SK-N-SH (cell line): ENCODE data around the gene FSD2.

Source experiments
- GABPA ChIP-seq: IDR thresholded peaks from 2 replicates; pipeline ENCODE4 v1.4.0; 2012; ENCODE audit warnings: low read depth, mild to moderate bottlenecking
- NRF1 ChIP-seq: IDR thresholded peaks from 2 replicates; pipeline ENCODE4 v1.6.1; 2012; ENCODE audit warnings: low read depth, mild to moderate bottlenecking, low read length
- POLR2AphosphoS5 ChIP-seq: IDR thresholded peaks from 2 replicates; pipeline ENCODE4 v1.6.1; 2012; ENCODE audit warnings: low read depth, low read length
- RAD21 ChIP-seq: IDR thresholded peaks from 2 replicates; pipeline ENCODE4 v1.6.1; 2012; ENCODE audit warnings: mild to moderate bottlenecking, low read length
- RXRA ChIP-seq: IDR thresholded peaks from 2 replicates; pipeline ENCODE4 v1.4.0; 2012; ENCODE audit warnings: low read depth, mild to moderate bottlenecking, borderline replicate concordance
- SIN3A ChIP-seq: IDR thresholded peaks from 2 replicates; pipeline ENCODE4 v1.6.1; 2012; ENCODE audit warnings: low read depth, mild to moderate bottlenecking, low read length, moderate library complexity, borderline replicate concordance
- TF ChIP-seq, protein P1 (sequence below): fragments of 200-600 bp; sonication (generic); IDR thresholded peaks from 2 replicates; pipeline ENCODE4 v1.6.1; 2017; ENCODE audit warnings: antibody characterized with exemption, mild to moderate bottlenecking, moderate library complexity
- TF ChIP-seq, protein P2 (sequence below): IDR thresholded peaks from 2 replicates; pipeline ENCODE4; 2012
- TF ChIP-seq, protein P3 (sequence below): fragments of 150-350 bp; IDR thresholded peaks from 2 replicates; pipeline ENCODE4 v1.6.1; 2017; ENCODE audit warnings: antibody characterized with exemption, low read length, low read depth, borderline replicate concordance

DNA sequence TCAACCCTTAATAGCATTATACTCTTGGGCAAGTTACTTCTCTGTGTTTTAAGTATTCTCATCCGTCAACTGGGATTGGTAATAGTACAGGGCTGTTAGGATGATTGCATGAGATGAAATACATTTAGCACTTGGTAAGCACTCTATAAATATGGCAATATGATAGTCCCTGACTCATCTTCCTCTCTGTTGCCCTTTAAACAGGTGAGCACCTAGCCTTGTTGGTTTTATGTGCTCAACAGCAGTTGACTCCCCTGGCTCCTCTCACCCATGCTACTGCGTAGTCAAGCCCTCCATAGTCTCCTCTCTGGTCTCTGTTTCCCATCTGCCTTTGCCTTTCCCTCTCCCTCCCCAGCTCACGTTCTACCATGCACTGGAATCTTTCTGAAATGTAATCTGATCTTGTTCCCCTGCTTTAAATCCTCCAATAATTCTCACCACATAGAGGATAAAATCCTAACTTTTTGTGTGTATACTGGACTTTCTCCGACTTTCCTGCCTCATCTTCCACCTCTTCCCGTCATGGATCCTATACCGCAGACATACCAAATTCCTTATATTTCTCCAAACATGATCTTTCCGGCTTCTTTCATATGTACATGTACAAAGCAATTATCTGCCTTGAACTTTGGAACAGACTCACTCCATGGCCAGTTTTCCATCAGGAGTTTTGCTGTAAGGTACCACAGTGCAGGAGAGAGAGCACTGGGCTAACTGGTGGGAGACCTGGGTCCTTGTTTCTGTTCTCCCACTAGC, 42.3 kb downstream of the FSD2 start:
- TF ChIP-seq, protein P1, sequence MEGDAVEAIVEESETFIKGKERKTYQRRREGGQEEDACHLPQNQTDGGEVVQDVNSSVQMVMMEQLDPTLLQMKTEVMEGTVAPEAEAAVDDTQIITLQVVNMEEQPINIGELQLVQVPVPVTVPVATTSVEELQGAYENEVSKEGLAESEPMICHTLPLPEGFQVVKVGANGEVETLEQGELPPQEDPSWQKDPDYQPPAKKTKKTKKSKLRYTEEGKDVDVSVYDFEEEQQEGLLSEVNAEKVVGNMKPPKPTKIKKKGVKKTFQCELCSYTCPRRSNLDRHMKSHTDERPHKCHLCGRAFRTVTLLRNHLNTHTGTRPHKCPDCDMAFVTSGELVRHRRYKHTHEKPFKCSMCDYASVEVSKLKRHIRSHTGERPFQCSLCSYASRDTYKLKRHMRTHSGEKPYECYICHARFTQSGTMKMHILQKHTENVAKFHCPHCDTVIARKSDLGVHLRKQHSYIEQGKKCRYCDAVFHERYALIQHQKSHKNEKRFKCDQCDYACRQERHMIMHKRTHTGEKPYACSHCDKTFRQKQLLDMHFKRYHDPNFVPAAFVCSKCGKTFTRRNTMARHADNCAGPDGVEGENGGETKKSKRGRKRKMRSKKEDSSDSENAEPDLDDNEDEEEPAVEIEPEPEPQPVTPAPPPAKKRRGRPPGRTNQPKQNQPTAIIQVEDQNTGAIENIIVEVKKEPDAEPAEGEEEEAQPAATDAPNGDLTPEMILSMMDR = no peak
- TF ChIP-seq, protein P2, sequence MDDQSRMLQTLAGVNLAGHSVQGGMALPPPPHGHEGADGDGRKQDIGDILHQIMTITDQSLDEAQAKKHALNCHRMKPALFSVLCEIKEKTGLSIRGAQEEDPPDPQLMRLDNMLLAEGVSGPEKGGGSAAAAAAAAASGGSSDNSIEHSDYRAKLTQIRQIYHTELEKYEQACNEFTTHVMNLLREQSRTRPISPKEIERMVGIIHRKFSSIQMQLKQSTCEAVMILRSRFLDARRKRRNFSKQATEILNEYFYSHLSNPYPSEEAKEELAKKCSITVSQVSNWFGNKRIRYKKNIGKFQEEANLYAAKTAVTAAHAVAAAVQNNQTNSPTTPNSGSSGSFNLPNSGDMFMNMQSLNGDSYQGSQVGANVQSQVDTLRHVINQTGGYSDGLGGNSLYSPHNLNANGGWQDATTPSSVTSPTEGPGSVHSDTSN = no peak
- TF ChIP-seq POLR2AphosphoS5 (no peak), SIN3A (no peak), RXRA (no peak), RAD21 (no peak), NRF1 (no peak), GABPA (no peak)
- TF ChIP-seq, protein P3, sequence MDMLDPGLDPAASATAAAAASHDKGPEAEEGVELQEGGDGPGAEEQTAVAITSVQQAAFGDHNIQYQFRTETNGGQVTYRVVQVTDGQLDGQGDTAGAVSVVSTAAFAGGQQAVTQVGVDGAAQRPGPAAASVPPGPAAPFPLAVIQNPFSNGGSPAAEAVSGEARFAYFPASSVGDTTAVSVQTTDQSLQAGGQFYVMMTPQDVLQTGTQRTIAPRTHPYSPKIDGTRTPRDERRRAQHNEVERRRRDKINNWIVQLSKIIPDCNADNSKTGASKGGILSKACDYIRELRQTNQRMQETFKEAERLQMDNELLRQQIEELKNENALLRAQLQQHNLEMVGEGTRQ = no peak
